GM19397 (cell line): ENCODE results near the gene GATA2.

ENCODE experiments used
- ATAC-seq: cut with Tn5 transposase; IDR thresholded peaks from one replicate; pipeline ENCODE4 v1.9.1; 2021; ENCODE audit warnings: mild to moderate bottlenecking, moderate library complexity; ENCODE audit not compliant: unreplicated experiment

GATA2 gene

GRCh38 chr3:128438488-128439072 is 54.4 kb downstream of the GATA2 start:
- no peak for ATAC-seq

DNA sequence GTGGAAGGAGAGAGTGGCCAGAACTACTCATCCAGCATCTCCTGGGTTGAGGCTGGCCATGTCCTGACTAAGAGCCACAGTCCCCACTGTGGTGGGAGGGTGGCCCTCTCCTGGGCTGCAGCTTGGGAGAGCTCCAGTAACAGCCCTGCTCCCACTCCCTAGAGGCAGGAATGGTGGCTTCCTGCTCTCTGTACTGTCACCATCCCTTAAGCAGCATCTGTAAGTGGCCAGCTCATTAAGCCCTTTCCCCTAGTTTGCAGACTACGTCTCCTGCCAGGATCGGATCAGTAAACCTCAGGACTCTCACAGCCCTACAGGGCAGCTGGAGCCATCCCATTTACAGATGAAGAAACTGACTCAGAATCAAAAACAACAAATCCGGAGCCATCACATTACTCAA is 56.8 kb downstream of the GATA2 start:
- ATAC-seq: no peak

DNA sequence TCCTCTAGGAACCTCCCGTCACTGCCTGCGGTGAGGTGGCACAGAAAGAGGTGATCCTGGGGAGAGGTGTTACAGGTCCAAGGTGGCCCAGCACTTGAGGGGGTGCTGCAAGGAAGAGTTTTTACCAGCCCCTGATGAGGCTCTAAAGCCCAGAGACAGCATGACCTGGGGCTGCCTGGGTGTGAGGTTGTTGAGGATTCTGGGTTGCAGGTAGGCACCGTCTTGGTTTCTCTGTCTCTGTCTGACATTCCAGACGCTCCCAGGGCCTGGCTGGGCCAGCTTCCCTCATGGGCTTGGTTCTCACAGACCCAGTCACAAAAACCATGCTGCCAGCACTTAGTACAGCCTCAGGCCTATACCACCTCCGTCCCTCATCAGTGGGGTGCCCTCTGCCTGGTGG is 57.4 kb downstream of the GATA2 start:
- no peak for ATAC-seq

GRCh38 chr3:128435058-128435457 is 57.9 kb downstream of the GATA2 start:
- ATAC-seq: no peak

- no peak for ATAC-seq
Measured at GRCh38 chr3:128434524-128434923, 58.5 kb downstream of the GATA2 start.

DNA sequence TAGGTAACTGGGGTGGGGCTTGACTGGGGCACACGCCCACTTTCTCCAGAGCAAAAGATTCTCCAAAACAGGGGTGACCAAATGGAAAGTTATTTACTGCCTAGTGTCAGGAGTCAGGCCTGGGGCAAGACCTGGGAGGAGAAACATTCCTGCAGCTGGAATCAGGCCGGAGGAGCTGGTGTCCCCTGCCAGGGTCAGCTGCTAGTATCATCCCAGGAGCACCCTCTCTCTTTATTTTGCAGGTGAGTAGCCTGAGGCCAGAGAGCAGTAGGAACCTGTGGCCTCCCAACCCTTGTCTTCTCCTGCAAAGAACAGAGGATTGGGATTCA is 59.2 kb downstream of the GATA2 start:
- ATAC-seq: no peak

DNA sequence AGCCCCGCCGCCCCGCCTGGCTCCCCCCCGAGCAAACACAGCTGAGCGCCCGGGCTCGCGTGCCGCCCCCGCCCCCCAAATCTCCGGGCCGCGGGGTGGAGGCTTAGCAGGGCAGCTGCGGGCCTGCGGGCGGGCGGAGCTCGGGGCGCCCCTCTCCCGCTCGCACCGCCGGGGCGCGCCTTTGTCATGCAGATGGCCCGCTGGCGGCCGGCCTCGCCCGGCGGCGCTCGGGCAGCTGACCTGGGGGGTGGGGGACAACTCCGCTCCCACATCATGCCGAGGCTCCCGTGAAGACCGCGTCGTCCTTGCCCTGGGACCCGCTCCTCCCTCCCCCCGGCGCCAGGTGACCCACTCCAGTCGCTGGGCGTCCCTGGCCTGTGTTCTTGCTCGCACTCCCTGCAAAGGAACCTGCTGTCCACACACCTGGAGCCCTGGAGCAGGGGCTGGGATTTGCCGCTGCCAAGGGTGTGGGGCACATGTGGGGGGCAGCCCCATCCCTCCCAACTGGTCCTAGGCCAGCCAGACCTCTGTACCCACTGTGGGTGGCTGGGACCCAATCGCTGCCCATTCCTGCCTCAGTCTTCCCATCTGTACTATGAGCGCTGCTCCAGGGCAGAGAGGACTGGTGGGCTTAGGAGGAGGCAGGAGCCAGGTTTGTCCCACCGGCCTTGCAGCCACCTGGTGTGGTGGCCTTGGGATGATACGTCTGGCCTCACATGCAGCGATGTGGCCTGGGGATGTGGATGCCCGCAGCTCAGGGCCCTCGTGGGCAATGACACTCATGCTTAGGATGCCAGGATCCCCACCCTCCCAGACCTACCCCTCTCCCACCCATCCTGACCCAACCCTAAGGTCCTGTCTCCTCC is 59.8 kb downstream of the GATA2 start:
- no peak for ATAC-seq

- ATAC-seq: no peak
Measured at GRCh38 chr3:128432301-128432970, 60.6 kb downstream of the GATA2 start.

DNA sequence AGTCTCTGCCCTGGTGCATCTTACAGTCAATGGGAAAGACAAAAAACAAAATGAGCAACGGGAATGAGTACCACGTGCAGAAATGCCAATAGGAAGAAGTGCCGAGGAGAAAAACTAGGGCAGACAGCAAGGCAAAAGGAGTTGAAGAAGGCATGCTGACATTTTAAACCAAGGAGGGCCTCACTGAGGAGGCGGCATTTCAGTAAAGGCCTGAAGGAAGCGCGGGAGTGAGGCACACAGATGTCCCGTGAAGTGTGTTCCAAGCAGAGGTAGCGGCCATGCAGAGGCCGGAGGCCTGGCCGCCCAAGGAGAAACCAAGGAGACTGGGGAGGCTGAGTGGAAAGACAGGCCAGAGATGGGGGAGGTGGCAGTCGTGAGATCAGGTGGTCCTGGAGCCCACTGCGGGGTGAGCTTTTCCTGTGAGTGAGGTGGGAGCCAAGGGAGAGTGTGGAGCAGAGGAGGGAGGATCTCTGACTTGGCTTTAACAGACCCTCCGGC is 61.1 kb downstream of the GATA2 start:
- ATAC-seq: no peak

- ATAC-seq: no peak
Measured at GRCh38 chr3:128430731-128431130, 62.3 kb downstream of the GATA2 start.

- ATAC-seq: no peak
Measured at GRCh38 chr3:128430301-128430700, 62.7 kb downstream of the GATA2 start.

GRCh38 chr3:128429751-128430150 is 63.2 kb downstream of the GATA2 start:
- no peak for ATAC-seq
